Ishikawa (cell line): ENCODE data around the gene COL10A1.

Source experiments
- CEBPB ChIP-seq: IDR thresholded peaks from 2 replicates; pipeline ENCODE4 v1.6.1; 2012
- CREB1 ChIP-seq: IDR thresholded peaks from 2 replicates; pipeline ENCODE4 v1.6.1; 2012; ENCODE audit warnings: low read depth
- EGR1 ChIP-seq: IDR thresholded peaks from 2 replicates; pipeline ENCODE4 v1.6.1; 2012
- EP300 ChIP-seq: IDR thresholded peaks from 2 replicates; pipeline ENCODE4 v1.6.1; 2012; ENCODE audit warnings: borderline replicate concordance
- MAX ChIP-seq: IDR thresholded peaks from 2 replicates; pipeline ENCODE4 v1.6.1; 2012
- NFIC ChIP-seq: IDR thresholded peaks from 2 replicates; pipeline ENCODE4 v1.6.1; 2012
- RAD21 ChIP-seq: IDR thresholded peaks from 2 replicates; pipeline ENCODE4 v1.6.1; 2012; ENCODE audit warnings: low read depth
- TAF1 ChIP-seq: IDR thresholded peaks from 2 replicates; pipeline ENCODE4 v1.6.1; 2012; ENCODE audit warnings: low read depth, mild to moderate bottlenecking
- TCF12 ChIP-seq: IDR thresholded peaks from 2 replicates; pipeline ENCODE4 v1.6.1; 2012; ENCODE audit warnings: low read depth
- TEAD4 ChIP-seq: IDR thresholded peaks from 2 replicates; pipeline ENCODE4 v1.6.1; 2012
- YY1 ChIP-seq: IDR thresholded peaks from 2 replicates; pipeline ENCODE4 v1.6.1; 2012; ENCODE audit warnings: low read depth
- TF ChIP-seq, protein P1 (sequence below): IDR thresholded peaks from 2 replicates; pipeline ENCODE4 v1.6.1; 2012; ENCODE audit warnings: low read depth, mild to moderate bottlenecking
- TF ChIP-seq, protein P2 (sequence below): IDR thresholded peaks from 2 replicates; pipeline ENCODE4 v1.6.1; 2012

DNA sequence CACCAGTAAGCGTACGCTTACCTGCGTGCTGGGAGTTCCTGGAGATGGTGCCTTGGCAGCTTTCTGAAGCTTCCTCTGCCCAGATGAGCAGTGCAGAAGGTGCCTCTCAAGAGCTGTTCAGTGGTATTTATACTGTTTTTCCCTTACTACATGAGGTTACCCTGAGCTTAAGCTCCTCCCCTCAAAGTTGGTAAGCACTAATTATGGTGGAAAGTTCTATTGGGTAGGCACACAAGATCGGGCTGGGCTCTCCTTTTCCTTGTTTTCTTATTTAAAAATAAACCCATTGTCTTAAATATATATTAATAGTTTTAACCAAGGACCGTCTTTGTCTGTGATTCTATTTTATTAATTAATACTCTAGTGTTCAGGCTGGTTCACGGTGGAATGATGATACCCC, at the start of gene COL10A1:
- TF ChIP-seq CEBPB, result no peak
- TF ChIP-seq, protein P1, sequence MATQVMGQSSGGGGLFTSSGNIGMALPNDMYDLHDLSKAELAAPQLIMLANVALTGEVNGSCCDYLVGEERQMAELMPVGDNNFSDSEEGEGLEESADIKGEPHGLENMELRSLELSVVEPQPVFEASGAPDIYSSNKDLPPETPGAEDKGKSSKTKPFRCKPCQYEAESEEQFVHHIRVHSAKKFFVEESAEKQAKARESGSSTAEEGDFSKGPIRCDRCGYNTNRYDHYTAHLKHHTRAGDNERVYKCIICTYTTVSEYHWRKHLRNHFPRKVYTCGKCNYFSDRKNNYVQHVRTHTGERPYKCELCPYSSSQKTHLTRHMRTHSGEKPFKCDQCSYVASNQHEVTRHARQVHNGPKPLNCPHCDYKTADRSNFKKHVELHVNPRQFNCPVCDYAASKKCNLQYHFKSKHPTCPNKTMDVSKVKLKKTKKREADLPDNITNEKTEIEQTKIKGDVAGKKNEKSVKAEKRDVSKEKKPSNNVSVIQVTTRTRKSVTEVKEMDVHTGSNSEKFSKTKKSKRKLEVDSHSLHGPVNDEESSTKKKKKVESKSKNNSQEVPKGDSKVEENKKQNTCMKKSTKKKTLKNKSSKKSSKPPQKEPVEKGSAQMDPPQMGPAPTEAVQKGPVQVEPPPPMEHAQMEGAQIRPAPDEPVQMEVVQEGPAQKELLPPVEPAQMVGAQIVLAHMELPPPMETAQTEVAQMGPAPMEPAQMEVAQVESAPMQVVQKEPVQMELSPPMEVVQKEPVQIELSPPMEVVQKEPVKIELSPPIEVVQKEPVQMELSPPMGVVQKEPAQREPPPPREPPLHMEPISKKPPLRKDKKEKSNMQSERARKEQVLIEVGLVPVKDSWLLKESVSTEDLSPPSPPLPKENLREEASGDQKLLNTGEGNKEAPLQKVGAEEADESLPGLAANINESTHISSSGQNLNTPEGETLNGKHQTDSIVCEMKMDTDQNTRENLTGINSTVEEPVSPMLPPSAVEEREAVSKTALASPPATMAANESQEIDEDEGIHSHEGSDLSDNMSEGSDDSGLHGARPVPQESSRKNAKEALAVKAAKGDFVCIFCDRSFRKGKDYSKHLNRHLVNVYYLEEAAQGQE, result no peak
- no peak for TF ChIP-seq EP300
- TF ChIP-seq TCF12, result no peak
- no peak for TF ChIP-seq TEAD4
- no peak for TF ChIP-seq NFIC
- TF ChIP-seq, protein P2, sequence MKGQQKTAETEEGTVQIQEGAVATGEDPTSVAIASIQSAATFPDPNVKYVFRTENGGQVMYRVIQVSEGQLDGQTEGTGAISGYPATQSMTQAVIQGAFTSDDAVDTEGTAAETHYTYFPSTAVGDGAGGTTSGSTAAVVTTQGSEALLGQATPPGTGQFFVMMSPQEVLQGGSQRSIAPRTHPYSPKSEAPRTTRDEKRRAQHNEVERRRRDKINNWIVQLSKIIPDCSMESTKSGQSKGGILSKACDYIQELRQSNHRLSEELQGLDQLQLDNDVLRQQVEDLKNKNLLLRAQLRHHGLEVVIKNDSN, result no peak
- no peak for TF ChIP-seq RAD21
- no peak for TF ChIP-seq MAX
- TF ChIP-seq EGR1, result no peak
- TF ChIP-seq TAF1, result no peak
- TF ChIP-seq CREB1, result no peak
- no peak for TF ChIP-seq YY1
